22Rv1 (cell line): ENCODE measurements around the gene LIN37.
A peak's percentile ranks its signal among the peaks of the same experiment; 100 is the strongest.

Experiments used
- H3K27ac ChIP-seq: fragments of 450-650 bp; 2 replicates; pipeline ENCODE4 v1.5.1; 2017
- CTCF ChIP-seq: fragments of 450-650 bp; IDR thresholded peaks from 2 replicates; pipeline ENCODE4 v1.5.1; 2017; ENCODE audit warnings: mild to moderate bottlenecking
- ZFX ChIP-seq: fragments of 450-650 bp; IDR thresholded peaks from 2 replicates; pipeline ENCODE4 v1.6.1; 2017; ENCODE audit warnings: antibody characterized with exemption, borderline replicate concordance

Gene LIN37

GRCh38 chr19:35738021-35738886 is 10.1 kb upstream of the LIN37 start:
- peak overlapping the region; percentile 90 for H3K27ac ChIP-seq
- no peak for TF ChIP-seq ZFX
- TF ChIP-seq CTCF = no peak

GRCh38 chr19:35738887-35739229 is 9.5 kb upstream of the LIN37 start:
- peak overlapping the region; percentile 90 for H3K27ac ChIP-seq
- TF ChIP-seq CTCF = no peak
- no peak for TF ChIP-seq ZFX

GRCh38 chr19:35739275-35740107 is 8.9 kb upstream of the LIN37 start:
- peak overlapping the region; percentile 90 for H3K27ac ChIP-seq
- TF ChIP-seq CTCF = no peak
- no peak for TF ChIP-seq ZFX

GRCh38 chr19:35740108-35740422 is 8.3 kb upstream of the LIN37 start:
- TF ChIP-seq ZFX = no peak
- TF ChIP-seq CTCF = no peak
- peak overlapping the region; percentile 90 for H3K27ac ChIP-seq

- TF ChIP-seq CTCF (peak; percentile 48), ZFX (no peak)
- H3K27ac ChIP-seq = peak overlapping the region; percentile 90
These were observed 7.8 kb upstream of the LIN37 start for GRCh38 chr19:35740423-35741202.

GRCh38 chr19:35741203-35741515 is 7.2 kb upstream of the LIN37 start:
- H3K27ac ChIP-seq = peak overlapping the region; percentile 90
- peak; percentile 19; the same call in 1 of the 2 replicates for TF ChIP-seq CTCF
- no peak for TF ChIP-seq ZFX
